ENCODE results near the gene PLA2G15.
"Not testable (repeated sequence)": the region's sequence is repeated elsewhere in the genome, so short reads cannot be mapped to it uniquely, and the experiment has no call there.

Gene PLA2G15

GRCh38 chr16:68281368-68282063 lies 36.3 kb downstream of the PLA2G15 start:
- peak; percentile 36 for DNase-seq

DNA sequence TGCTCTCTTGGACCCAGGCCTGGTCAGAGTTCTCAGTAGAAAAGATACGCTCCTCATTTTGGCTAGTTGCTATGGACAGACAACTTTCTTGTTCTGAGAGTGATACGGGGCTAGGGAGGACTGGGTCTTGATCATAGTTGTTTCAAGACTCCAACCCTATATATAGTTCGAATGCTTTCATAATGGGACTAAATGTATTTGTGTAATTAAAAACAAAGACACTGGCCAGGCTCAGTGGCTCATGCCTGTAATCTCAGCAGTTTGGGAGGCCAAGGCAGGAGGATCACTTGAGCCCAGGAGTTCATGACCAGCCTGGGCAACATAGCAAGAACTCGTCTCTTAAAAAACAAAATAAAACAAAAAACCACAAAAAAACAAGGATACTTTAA lies 36.9 kb downstream of the PLA2G15 start:
- no peak for DNase-seq

DNA sequence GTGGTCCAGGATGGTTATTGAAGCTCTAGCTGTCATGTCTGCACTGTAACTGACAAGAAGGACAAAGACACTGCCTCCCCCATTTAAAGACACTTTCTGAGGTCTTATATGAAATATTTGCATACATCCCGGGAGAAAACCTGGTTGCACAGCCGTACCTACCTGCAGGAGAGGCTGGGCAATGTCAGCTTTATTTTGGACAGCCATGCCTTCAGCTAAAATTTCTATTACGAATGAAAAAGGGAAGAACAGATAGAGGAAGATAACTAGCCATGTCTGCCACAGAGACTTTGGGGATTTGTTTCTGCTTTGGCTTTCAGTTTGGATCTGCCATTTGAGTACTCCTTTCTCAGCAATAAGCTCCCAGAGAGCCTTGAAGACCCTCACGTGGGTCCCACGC lies 38.2 kb downstream of the PLA2G15 start:
- no peak for DNase-seq

GRCh38 chr16:68283801-68284598 lies 38.8 kb downstream of the PLA2G15 start:
- DNase-seq = no peak

DNA sequence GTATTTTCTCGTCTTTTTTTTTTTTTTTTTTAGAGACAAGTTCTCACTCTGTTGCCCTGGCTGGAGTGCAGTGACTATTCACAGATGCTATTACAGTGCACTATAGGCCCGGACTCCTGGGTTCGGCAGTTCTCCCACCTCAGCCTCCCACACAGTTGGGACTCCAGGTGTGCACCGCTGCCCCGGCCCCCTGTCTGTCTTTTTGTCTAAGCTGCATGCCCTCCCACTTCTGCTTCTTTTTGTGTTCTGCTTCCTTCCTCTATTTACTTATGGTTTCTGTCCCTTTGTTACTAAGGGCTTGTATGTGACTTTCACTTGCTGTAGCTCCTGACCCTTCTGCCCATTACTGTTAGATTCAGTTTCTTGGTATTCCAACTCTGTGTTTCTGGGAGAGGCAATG lies 39.7 kb downstream of the PLA2G15 start:
- DNase-seq = peak; percentile 26

DNA sequence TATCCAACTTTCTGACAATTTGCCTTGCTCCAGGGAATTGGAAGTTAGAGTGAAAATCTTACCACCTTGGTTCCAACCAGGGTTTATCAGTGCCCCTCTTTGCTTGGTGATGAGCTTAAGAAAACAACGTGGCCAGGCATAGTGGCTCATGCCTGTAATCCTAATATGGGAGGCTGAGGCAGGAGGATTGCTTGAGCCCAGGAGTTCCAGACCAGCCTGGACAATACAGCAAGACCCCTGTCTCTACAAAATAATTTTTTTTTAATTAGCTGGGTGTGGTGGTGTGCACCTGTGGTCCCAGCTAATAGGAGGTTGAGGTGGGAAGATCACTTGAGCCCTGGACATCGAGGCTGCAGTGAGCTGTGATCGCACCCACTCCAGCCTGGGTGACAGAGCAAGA lies 40.5 kb downstream of the PLA2G15 start:
- DNase-seq = no peak

- DNase-seq = peak; percentile 62
Measured at GRCh38 chr16:68286153-68287074, 41.2 kb downstream of the PLA2G15 start.

GRCh38 chr16:68287276-68288251 lies 42.4 kb downstream of the PLA2G15 start:
- peak; percentile 59 for DNase-seq

- no peak for DNase-seq
Measured at GRCh38 chr16:68288252-68288650, 43.1 kb downstream of the PLA2G15 start.

GRCh38 chr16:68288796-68289195 lies 43.6 kb downstream of the PLA2G15 start:
- DNase-seq = not testable (repeated sequence)

DNA sequence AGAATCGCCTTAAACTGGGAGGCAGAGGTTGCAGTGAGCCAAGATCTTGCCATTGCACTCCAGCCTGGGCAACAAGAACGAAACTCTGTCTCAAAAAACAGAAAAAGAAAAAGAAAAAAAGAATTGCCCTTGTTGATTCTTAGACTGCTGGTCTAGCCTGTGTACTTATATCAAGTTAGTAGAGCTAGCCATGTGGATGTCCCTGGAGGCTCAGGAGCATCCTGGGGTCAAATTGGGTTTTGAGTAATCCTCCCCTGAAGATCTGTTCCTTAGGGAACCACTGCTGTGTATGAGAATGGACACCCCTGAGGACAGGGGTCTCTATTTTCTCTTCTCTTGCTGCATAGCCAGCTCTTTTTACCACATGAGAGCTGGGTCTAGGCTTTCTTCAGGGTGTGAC lies 44.0 kb downstream of the PLA2G15 start:
- no peak for DNase-seq

GRCh38 chr16:68289621-68290329 lies 44.6 kb downstream of the PLA2G15 start:
- DNase-seq = peak; percentile 56

GRCh38 chr16:68290450-68290849 lies 45.3 kb downstream of the PLA2G15 start:
- DNase-seq = no peak

- DNase-seq = no peak
Measured at GRCh38 chr16:68291227-68291626, 46.1 kb downstream of the PLA2G15 start.

DNA sequence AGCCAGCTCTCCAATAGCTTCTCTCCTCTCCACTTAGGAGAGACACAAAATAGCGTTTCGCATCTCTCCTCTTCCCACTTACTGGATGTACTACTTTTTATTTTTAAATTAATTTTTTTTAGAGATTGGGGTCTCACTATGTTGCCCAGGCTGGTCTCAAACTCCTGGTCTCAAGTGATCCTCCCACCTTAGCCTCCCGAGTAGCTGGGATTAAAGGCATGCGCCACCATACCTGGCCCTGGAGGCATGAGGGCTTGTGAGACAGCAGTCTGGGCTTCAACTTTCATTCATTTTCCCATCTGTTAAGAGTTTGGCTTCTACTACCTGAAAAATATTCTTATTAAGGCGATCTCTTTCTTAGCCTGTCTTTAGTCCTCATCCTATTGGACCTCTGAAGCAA lies 47.3 kb downstream of the PLA2G15 start:
- no peak for DNase-seq

GRCh38 chr16:68296291-68296690 lies 51.1 kb downstream of the PLA2G15 start:
- no peak for DNase-seq

DNA sequence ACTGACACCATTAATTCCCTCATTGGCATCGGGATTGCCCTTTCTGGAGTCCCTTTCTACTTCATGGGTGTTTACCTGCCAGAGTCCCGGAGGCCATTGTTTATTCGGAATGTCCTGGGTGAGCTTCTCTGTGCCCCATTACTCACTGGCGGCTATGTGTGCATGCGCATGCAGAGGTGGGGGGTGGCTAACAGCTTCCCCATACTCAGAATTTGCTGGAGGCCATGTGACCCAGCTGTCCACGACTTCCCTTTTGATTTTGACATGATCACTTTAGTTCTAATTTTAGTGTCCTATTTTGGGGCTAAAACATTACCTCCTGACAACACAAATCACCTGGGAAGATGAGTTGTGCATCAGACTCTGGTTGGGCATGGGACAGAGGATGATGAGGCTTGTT lies 51.5 kb downstream of the PLA2G15 start:
- no peak for DNase-seq

GRCh38 chr16:68297908-68298307 lies 52.7 kb downstream of the PLA2G15 start:
- no peak for DNase-seq

DNA sequence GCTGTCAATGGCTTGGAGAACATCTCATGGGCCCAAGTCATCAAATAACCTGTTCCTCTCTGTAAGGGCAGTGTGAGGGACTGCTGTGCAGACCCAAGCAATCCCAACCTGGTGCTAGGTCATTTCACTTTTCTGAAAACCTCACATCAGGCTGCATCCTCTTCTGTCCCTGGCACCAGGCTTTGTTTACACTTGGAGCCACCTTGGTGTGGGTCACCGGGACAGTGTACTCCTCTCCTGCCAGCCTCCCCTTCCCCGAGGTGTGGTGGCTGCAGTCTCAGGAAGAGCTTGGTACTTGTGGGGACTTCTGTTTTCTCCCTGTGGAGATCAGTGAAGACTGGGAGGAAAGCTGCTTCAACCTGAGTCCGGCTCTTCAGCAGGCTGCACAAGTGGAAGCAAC lies 53.1 kb downstream of the PLA2G15 start:
- DNase-seq = no peak

GRCh38 chr16:68298907-68299561 lies 53.9 kb downstream of the PLA2G15 start:
- DNase-seq = no peak
